ENCODE results near the gene RBMS3.

DNA sequence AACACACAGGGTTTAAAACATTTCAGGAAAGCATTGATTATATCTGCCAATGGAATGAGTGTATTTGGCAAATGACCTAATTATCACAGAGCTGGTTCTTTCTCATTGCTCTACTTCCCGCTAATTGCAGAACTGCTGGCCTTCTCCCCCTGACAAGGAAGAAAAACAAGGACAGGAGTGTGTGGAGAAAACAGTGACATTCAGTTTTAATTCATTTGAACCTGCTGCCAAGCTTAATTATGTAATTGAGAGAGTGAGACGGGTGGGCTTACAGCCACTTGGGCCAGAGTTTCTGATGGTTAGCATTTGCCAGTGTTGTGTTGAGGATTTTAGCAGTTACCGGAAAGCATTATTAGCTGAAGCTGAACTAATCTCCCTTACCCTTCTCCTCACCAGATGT is 301.4 kb downstream of the RBMS3 start:
- TF ChIP-seq, protein P1, sequence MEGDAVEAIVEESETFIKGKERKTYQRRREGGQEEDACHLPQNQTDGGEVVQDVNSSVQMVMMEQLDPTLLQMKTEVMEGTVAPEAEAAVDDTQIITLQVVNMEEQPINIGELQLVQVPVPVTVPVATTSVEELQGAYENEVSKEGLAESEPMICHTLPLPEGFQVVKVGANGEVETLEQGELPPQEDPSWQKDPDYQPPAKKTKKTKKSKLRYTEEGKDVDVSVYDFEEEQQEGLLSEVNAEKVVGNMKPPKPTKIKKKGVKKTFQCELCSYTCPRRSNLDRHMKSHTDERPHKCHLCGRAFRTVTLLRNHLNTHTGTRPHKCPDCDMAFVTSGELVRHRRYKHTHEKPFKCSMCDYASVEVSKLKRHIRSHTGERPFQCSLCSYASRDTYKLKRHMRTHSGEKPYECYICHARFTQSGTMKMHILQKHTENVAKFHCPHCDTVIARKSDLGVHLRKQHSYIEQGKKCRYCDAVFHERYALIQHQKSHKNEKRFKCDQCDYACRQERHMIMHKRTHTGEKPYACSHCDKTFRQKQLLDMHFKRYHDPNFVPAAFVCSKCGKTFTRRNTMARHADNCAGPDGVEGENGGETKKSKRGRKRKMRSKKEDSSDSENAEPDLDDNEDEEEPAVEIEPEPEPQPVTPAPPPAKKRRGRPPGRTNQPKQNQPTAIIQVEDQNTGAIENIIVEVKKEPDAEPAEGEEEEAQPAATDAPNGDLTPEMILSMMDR (IDR thresholded peaks at IDR 0.05; ENCODE audit: insufficient read depth, low read depth, low read length) = no peak
- TF ChIP-seq EZH2 (IDR thresholded peaks at IDR 0.05; ENCODE audit: insufficient read depth, low read length) = no peak
